GM12891 (cell line): ENCODE data around the gene DUSP11.

Source experiments
- POLR2A ChIP-seq: IDR thresholded peaks from 2 replicates; pipeline ENCODE4 v1.6.1; 2011; ENCODE audit warnings: low read depth, low read length, control low read depth
- POLR2AphosphoS5 ChIP-seq: IDR thresholded peaks from 2 replicates; pipeline ENCODE4 v1.6.1; 2011; ENCODE audit warnings: low read depth, low read length, control low read depth
- SPI1 ChIP-seq: IDR thresholded peaks from 2 replicates; pipeline ENCODE4 v1.6.1; 2011; ENCODE audit warnings: low read depth, low read length, control low read depth

DNA sequence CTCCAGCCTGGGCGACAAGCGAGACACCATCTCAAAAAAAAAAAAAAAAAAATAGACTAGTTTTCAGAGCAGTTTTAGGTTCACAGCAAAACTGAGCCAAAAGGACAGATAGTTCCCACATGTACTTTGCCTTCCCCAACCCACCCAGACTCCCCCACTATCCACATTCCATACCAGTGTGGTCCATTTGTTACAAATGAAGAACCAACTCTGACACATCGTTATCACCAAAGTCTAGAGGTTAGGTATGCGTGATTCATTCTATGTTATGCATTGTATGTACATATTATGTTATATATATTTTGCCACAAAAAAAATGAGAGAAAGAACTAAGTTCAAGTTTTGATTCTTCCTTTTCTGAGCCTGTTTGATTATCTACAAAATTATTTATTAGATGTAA, 3.5 kb downstream of the DUSP11 start:
- TF ChIP-seq POLR2A = no peak
- TF ChIP-seq SPI1 = no peak
- no peak for TF ChIP-seq POLR2AphosphoS5
